GM12878 (cell line): ENCODE measurements around the gene APBA1. TPM values are rescaled to one million over a fixed set of nuclear protein-coding genes. Genes with fewer than 3 reads are reported as not detected.

Experiments
- ATAC-seq: fragments of 200-7000 bp; cut with Tn5 transposase; 3 replicates; pipeline ENCODE4 v1.9.1; 2020; ENCODE audit warnings: mild to moderate bottlenecking, moderate library complexity
- BruUV-seq: library from RNA; stranded (reverse); fragments of 400-500 nt; replicated peaks from 2 replicates; lab custom pipeline; 2021; lab: Mats Ljungman, UMichigan
- CTCF ChIA-PET: fragments of 300-600 bp; sonication (Branson Sonifier 250); formaldehyde crosslinking; extraction: SDS; loops from one replicate; lab custom pipeline; 2021; ENCODE audit warnings: inconsistent platforms; lab: Yijun Ruan, JAX
- POLR2A ChIA-PET: fragments of 350-600 bp; formaldehyde crosslinking; extraction: SDS; loops from one replicate; lab custom pipeline; 2021; ENCODE audit warnings: inconsistent platforms; lab: Charles Lee
- RAD21 ChIA-PET: fragments of 300-600 bp; sonication (Branson Sonifier 250); formaldehyde crosslinking; loops from one replicate; lab custom pipeline; 2023; ENCODE audit warnings: antibody characterized with exemption; ENCODE audit not compliant: unreplicated experiment; lab: Charles Lee
- SMC1A ChIA-PET: fragments of 300-600 bp; sonication (Branson Sonifier 250); formaldehyde crosslinking; loops from one replicate; lab custom pipeline; 2023; ENCODE audit not compliant: unreplicated experiment, uncharacterized antibody; lab: Charles Lee
- DNase-seq: peaks from one replicate; pipeline ENCODE4 v3.0.0-alpha.2; 2011; ENCODE audit warnings: low read depth, low spot score
- FAIRE-seq: peaks from 3 replicates; lab custom pipeline; 2011; peaks lifted over from hg19 to GRCh38; lab: Jason Lieb, UNC
- H2AFZ ChIP-seq: 2 replicates; pipeline ENCODE4 v1.6.0; 2011; ENCODE audit warnings: low read depth, low read length, control low read depth; ENCODE audit not compliant: control insufficient read depth
- H3K27ac ChIP-seq: 2 replicates; pipeline ENCODE4 v1.5.1; 2011; ENCODE audit warnings: control low read depth; ENCODE audit not compliant: control insufficient read depth, insufficient read depth
- H3K27me3 ChIP-seq, 2 experiments: replicated peaks in 1 of 2; 2 replicates each; pipeline versions ENCODE4 v1.6.0 to v1.6.1; 2011; ENCODE audit warnings: low read length in 1 of 2; ENCODE audit not compliant: control insufficient read depth in 2 of 2, insufficient read depth in 2 of 2
- H3K36me3 ChIP-seq, 2 experiments: 2 replicates each; pipeline ENCODE4 v1.5.1; 2011; ENCODE audit warnings: low read length in 1 of 2; ENCODE audit not compliant: control insufficient read depth in 2 of 2, insufficient read depth in 2 of 2
- H3K4me1 ChIP-seq: 2 replicates; pipeline ENCODE4 v1.6.1; 2011; ENCODE audit warnings: mild to moderate bottlenecking, low read length, moderate library complexity, mixed read lengths; ENCODE audit not compliant: control insufficient read depth, insufficient read depth
- H3K4me2 ChIP-seq: 2 replicates; pipeline ENCODE4 v1.6.0; 2011; ENCODE audit warnings: control low read depth; ENCODE audit not compliant: control insufficient read depth, insufficient read depth
- H3K4me3 ChIP-seq: fragments of 200-600 bp; sonication (generic); 2 replicates; pipeline ENCODE4 v1.5.1; 2016
- H3K79me2 ChIP-seq: 2 replicates; pipeline ENCODE4 v1.6.0; 2011; ENCODE audit warnings: low read length; ENCODE audit not compliant: control insufficient read depth, insufficient read depth
- H3K9ac ChIP-seq: 2 replicates; pipeline ENCODE4 v1.8.0; 2011; ENCODE audit warnings: low read length, control low read depth, mixed read lengths; ENCODE audit not compliant: control insufficient read depth, insufficient read depth
- H3K9me3 ChIP-seq: replicated peaks from 3 replicates; pipeline ENCODE4 v1.5.1; 2011; ENCODE audit warnings: mild to moderate bottlenecking, low read length; ENCODE audit not compliant: control insufficient read depth, insufficient read depth
- H4K20me1 ChIP-seq: 2 replicates; pipeline ENCODE4 v1.6.0; 2011; ENCODE audit not compliant: control insufficient read depth, insufficient read depth
- ATF2 ChIP-seq: IDR thresholded peaks from 2 replicates; pipeline ENCODE4 v1.6.1; 2012; ENCODE audit warnings: low read length, inconsistent platforms
- CBX3 ChIP-seq: fragments of 200-600 bp; sonication (generic); IDR thresholded peaks from 2 replicates; pipeline ENCODE4 v1.6.1; 2016; ENCODE audit warnings: low read depth, borderline replicate concordance
- ESRRA ChIP-seq: IDR thresholded peaks from 2 replicates; pipeline ENCODE4 v1.6.1; 2012; ENCODE audit warnings: mild to moderate bottlenecking, low read length, improper control_type of control experiment
- GATAD2B ChIP-seq: fragments of 450-650 bp; conservative IDR thresholded peaks from 2 replicates; pipeline ENCODE4 v1.6.1; 2017; ENCODE audit warnings: low read depth, mild to moderate bottlenecking, moderate library complexity
- HSF1 ChIP-seq: fragments of 150-350 bp; IDR thresholded peaks from 2 replicates; pipeline ENCODE4 v1.6.1; 2014; ENCODE audit warnings: mild to moderate bottlenecking, low read depth, low read length
- MTA2 ChIP-seq: fragments of 450-650 bp; IDR thresholded peaks from 2 replicates; pipeline ENCODE4 v1.6.1; 2016; ENCODE audit warnings: low read depth, mild to moderate bottlenecking, moderate library complexity
- NRF1 ChIP-seq: conservative IDR thresholded peaks from 2 replicates; pipeline ENCODE4 v1.6.1; 2011; ENCODE audit warnings: mild to moderate bottlenecking, low read depth, low read length, improper control_type of control experiment
- PKNOX1 ChIP-seq: fragments of 450-650 bp; IDR thresholded peaks from 2 replicates; pipeline ENCODE4 v1.6.1; 2016; ENCODE audit warnings: mild to moderate bottlenecking
- POU2F2 ChIP-seq: IDR thresholded peaks from 3 replicates; pipeline ENCODE4 v1.6.1; 2011; ENCODE audit warnings: low read depth, mild to moderate bottlenecking, low read length, borderline replicate concordance
- RAD21 ChIP-seq: IDR thresholded peaks from 2 replicates; pipeline ENCODE4 v1.6.1; 2011; ENCODE audit warnings: mild to moderate bottlenecking, low read depth, low read length, moderate library complexity; ENCODE audit not compliant: insufficient read depth
- RAD51 ChIP-seq: fragments of 450-650 bp; IDR thresholded peaks from 2 replicates; pipeline ENCODE4 v1.6.1; 2016; ENCODE audit warnings: moderate library complexity, mild to moderate bottlenecking, inconsistent platforms
- SMAD5 ChIP-seq: IDR thresholded peaks from 2 replicates; pipeline ENCODE4 v1.6.1; 2016; ENCODE audit warnings: antibody characterized with exemption, low read depth
- SREBF2 ChIP-seq: IDR thresholded peaks from 2 replicates; pipeline ENCODE4 v1.6.1; 2012; ENCODE audit warnings: mild to moderate bottlenecking, low read length
- ZBED1 ChIP-seq: IDR thresholded peaks from 2 replicates; pipeline ENCODE4 v1.6.1; 2016; ENCODE audit warnings: borderline replicate concordance
- ZNF687 ChIP-seq: fragments of 450-650 bp; IDR thresholded peaks from 2 replicates; pipeline ENCODE4 v1.6.1; 2017; ENCODE audit warnings: mild to moderate bottlenecking, moderate library complexity
- WGBS: methylation state at CpG from one replicate; pipeline ENCODE4 v1.1.6; 2016; ENCODE audit warnings: low lambda C conversion rate; ENCODE audit not compliant: insufficient replicate concordance, insufficient coverage; ENCODE audit errors: missing lambda C conversion rate; 5-methylcytosine and 5-hydroxymethylcytosine counted together
- in situ Hi-C: fragments of 300-500 bp; cut with MboI; formaldehyde crosslinking; loops from 9 replicates; pipeline ENCODE4 v1.14.3; 2018; ENCODE audit warnings: mixed read lengths
- intact Hi-C: fragments of 100-400 bp; cut with micrococcal nuclease; formaldehyde crosslinking; loops from one replicate; pipeline ENCODE4 v1.14.2; 2022; ENCODE audit not compliant: unreplicated experiment
- polyA plus RNA-seq, 11 experiments: library from polyadenylated mRNA; depleted of rRNA in 4 of 11; unstranded in 6 of 11; stranded (reverse) in 5 of 11; fragments of >200 nt; fragmentation: Nextera tagmentation in 4 of 11; fragmentation: Illumina TruSeq in 1 of 11; extraction: Ambion mirVana in 4 of 11; extraction: Trizol in 1 of 11; gene quantifications; 1 replicate in 1 of 11; 2 replicates in 10 of 11; pipeline versions ENCODE4 v1.2.1 to v1.2.3, GENCODE V29; 2011 to 2016; ENCODE audit warnings: inconsistent platforms in 2 of 11, missing spikeins in 2 of 11, low read depth in 1 of 11
- total RNA-seq, 4 experiments: library from RNA; depleted of rRNA in 3 of 4; stranded (reverse); fragments of >200 nt in 3 of 4; fragmentation: Illumina TruSeq in 1 of 4; extraction: Trizol in 1 of 4; gene quantifications; 2 replicates each; pipeline versions ENCODE4 v1.2.1 to v1.2.3, GENCODE V29; 2013 to 2021
- TF ChIP-seq, protein P1 (sequence below): fragments of 450-650 bp; IDR thresholded peaks from 2 replicates; pipeline ENCODE4 v1.6.1; 2016; ENCODE audit warnings: mild to moderate bottlenecking

The APBA1 gene
- total and polyA plus RNA-seq, 10 of the 15 experiments (the other 5 are each of a cell fraction or from before 2014, with no cell fraction given): 0.01 to 1.3 (median 0.05) TPM; not detected in 7

- RAD21 ChIA-PET: no interaction called here
- 38% methylated on average over 11 of the region's 13 CpGs for WGBS
- Histone ChIP-seq H3K4me1 (no peaks in the 10 kb centered on the region), H4K20me1 (no peaks in the 10 kb centered on the region), H3K9ac (no peak overlapping the region), H3K36me3 (no peaks in the 10 kb centered on the region), H3K79me2 (no peaks in the 10 kb centered on the region), H3K27ac (no peak overlapping the region), H2AFZ (no peak overlapping the region), H3K27me3 (peaks cover 0 to 3% of the 10 kb centered on the region in 2 experiments; a peak in 2 of 4 replicates), H3K4me3 (no peak overlapping the region), H3K4me2 (no peak overlapping the region), H3K9me3 (no peaks in the 10 kb centered on the region)
- CTCF ChIA-PET: no interaction called here
- intact Hi-C loops (no loop called here), in situ Hi-C loops (no loop called here)
- ATAC-seq (no peak), FAIRE-seq (no peak), DNase-seq (no peak)
- SMC1A ChIA-PET: no interaction called here
- BruUV-seq: no TSS peak
- POLR2A ChIA-PET: no interaction called here
- TF ChIP-seq GATAD2B (no peak), SREBF2 (no peak), ATF2 (no peak), ESRRA (no peak), ZNF687 (no peak), PKNOX1 (no peak), SMAD5 (no peak), MTA2 (no peak), CBX3 (no peak), ZBED1 (no peak), RAD21 (no peak), HSF1 (no peak), POU2F2 (no peak), NRF1 (no peak), RAD51 (no peak)
- TF ChIP-seq, protein P1, sequence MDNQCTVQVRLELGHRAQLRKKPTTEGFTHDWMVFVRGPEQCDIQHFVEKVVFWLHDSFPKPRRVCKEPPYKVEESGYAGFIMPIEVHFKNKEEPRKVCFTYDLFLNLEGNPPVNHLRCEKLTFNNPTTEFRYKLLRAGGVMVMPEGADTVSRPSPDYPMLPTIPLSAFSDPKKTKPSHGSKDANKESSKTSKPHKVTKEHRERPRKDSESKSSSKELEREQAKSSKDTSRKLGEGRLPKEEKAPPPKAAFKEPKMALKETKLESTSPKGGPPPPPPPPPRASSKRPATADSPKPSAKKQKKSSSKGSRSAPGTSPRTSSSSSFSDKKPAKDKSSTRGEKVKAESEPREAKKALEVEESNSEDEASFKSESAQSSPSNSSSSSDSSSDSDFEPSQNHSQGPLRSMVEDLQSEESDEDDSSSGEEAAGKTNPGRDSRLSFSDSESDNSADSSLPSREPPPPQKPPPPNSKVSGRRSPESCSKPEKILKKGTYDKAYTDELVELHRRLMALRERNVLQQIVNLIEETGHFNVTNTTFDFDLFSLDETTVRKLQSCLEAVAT: no peak
Measured at GRCh38 chr9:69431203-69431602, 241.0 kb downstream of the APBA1 start.
